ENCODE results near the gene F12. TPM values are rescaled to one million over a fixed set of nuclear protein-coding genes. Genes with fewer than 3 reads are reported as not detected.

The F12 gene
- total RNA-seq, 4 donors from 2014 or later, result 2.3 to 18.4 (median 7.1) TPM

- H3K4me1 ChIP-seq, result peaks cover 63% of the 10 kb centered on the region
- H3K27ac ChIP-seq, result no peak overlapping the region
- no peak for TF ChIP-seq EP300 (IDR thresholded peaks at IDR 0.05)
- TF ChIP-seq POLR2A (IDR thresholded peaks at IDR 0.05), result no peak
- TF ChIP-seq POLR2AphosphoS5 (IDR thresholded peaks at IDR 0.05), result no peak
- TF ChIP-seq, protein P1, sequence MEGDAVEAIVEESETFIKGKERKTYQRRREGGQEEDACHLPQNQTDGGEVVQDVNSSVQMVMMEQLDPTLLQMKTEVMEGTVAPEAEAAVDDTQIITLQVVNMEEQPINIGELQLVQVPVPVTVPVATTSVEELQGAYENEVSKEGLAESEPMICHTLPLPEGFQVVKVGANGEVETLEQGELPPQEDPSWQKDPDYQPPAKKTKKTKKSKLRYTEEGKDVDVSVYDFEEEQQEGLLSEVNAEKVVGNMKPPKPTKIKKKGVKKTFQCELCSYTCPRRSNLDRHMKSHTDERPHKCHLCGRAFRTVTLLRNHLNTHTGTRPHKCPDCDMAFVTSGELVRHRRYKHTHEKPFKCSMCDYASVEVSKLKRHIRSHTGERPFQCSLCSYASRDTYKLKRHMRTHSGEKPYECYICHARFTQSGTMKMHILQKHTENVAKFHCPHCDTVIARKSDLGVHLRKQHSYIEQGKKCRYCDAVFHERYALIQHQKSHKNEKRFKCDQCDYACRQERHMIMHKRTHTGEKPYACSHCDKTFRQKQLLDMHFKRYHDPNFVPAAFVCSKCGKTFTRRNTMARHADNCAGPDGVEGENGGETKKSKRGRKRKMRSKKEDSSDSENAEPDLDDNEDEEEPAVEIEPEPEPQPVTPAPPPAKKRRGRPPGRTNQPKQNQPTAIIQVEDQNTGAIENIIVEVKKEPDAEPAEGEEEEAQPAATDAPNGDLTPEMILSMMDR (IDR thresholded peaks at IDR 0.05), result no peak
Observed at GRCh38 chr5:177432839-177433657, 23.7 kb upstream of the F12 start.

DNA sequence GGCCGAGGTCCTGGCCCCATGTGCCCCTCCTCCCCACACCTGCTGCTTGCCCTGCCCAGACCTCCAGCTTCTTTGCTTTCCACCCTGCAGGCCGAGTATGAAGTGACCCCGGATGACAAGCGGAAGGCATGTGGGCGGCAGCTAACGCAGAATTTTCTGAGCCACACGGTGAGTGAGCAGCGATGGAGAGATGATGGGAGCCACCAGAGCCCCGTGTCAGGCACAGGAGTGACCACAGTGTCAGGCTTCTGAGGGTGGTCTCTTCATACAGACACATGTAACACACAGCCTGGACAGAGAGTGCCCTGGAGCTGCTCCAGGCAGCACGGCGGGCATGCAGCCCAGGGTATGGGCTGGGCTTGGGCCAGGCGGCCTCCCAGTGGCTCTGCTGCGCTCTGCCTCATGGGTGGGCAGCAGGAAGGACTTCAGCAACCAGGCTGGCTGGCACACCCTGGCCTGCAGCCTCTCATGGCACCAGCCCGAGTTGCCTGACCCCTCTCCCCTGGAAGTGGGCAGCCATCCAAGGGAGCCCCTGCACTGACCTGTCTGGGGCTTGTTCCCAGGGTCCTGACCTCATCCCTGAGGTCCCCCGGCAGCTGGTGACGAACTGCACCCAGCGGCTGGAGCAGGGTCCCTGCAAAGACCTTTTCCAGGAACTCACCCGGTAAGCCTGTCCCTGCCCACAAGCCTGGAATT is 22.9 kb upstream of the F12 start:
- Histone ChIP-seq H3K9me3 (no peaks in the 10 kb centered on the region), H3K27ac (no peak overlapping the region), H3K27me3 (no peaks in the 10 kb centered on the region), H3K4me3 (no peak overlapping the region), H3K36me3 (peaks cover 54% of the 10 kb centered on the region), H3K4me1 (peaks cover 71% of the 10 kb centered on the region)
- WGBS, result 65% methylated on average over 4 of the region's 18 CpGs
- TF ChIP-seq POLR2AphosphoS5 (IDR thresholded peaks at IDR 0.05), result no peak
- TF ChIP-seq POLR2A (IDR thresholded peaks at IDR 0.05), result no peak
- TF ChIP-seq, protein P1 (IDR thresholded peaks at IDR 0.05), result no peak
- TF ChIP-seq EP300 (IDR thresholded peaks at IDR 0.05), result no peak
- DNase-seq (ENCODE audit: low spot score in 2 of 2), result no peak

More at GRCh38 chr5:177432839-177433657, 23.7 kb upstream of the F12 start:
- no peak for DNase-seq (ENCODE audit: low spot score in 2 of 2)
- H3K27me3 ChIP-seq, result no peaks in the 10 kb centered on the region
- H3K4me3 ChIP-seq, result no peak overlapping the region
- 79% methylated on average over 22 of the region's 25 CpGs for WGBS
- peaks cover 62% of the 10 kb centered on the region for H3K36me3 ChIP-seq
- H3K9me3 ChIP-seq, result no peaks in the 10 kb centered on the region

DNA sequence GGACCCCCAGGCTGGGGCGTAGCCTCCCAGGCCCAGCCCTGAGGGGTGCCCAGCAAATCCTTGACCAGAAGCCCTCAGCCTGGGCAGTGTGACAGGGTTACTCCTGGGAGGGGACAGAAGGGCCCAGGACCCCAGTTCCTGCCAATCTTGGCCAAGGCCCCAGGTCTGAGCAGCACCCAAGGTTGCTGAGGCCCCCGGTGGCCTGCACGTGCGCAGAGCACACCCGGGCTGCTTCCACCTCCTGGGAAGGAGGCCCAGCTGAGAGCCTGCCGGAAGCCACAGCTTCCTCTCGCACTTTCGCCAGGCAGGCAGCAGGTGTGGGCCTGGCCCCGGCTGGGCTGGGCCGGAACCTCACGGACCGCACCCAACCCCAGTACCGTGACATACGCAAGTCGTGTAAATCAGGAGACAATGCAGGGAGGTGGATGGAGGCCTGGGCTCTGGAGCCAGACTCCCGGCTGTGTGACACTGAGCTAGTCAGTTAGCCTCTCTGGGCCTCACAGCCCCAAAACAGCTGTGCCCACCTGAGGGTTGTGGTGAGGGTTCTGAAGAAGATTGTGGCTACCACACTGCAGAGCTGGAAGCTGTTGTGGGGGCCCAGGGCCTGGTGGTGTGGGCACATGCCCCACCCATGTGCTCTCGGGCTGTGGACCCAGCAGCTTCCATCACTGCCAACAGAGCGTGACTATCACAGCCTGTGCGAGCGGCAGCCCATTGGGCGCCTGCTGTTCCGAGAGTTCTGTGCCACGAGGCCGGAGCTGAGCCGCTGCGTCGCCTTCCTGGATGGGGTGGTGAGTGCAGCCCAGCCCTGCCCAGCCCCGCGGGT is 22.2 kb upstream of the F12 start:
- DNase-seq (ENCODE audit: low spot score in 2 of 2), result peak in 1 of 2 donors; percentile 74
- peaks cover 76% of the 10 kb centered on the region for H3K4me1 ChIP-seq
- TF ChIP-seq POLR2AphosphoS5 (IDR thresholded peaks at IDR 0.05) (peak in 1 of 3 donors; percentile 26), EP300 (IDR thresholded peaks at IDR 0.05) (no peak)
- 70% methylated on average over 6 of the region's 29 CpGs for WGBS
- peak overlapping the region; percentile 15 for H3K27ac ChIP-seq
- no peak overlapping the region for H3K4me3 ChIP-seq
- H3K27me3 ChIP-seq, result no peaks in the 10 kb centered on the region
- H3K9me3 ChIP-seq, result no peaks in the 10 kb centered on the region
- H3K36me3 ChIP-seq, result peaks cover 49% of the 10 kb centered on the region

- Histone ChIP-seq H3K4me3 (no peak overlapping the region), H3K4me1 (peaks cover 76% of the 10 kb centered on the region)
- 73% methylated on average over 7 of the region's 7 CpGs for WGBS
Observed at GRCh38 chr5:177430972-177431316, 21.6 kb upstream of the F12 start.

More at GRCh38 chr5:177430972-177431316, 21.6 kb upstream of the F12 start:
- no peak for TF ChIP-seq POLR2AphosphoS5 (IDR thresholded peaks at IDR 0.05)
- TF ChIP-seq POLR2A (IDR thresholded peaks at IDR 0.05), result no peak
- TF ChIP-seq, protein P1 (IDR thresholded peaks at IDR 0.05), result no peak
- TF ChIP-seq EP300 (IDR thresholded peaks at IDR 0.05), result no peak
- Histone ChIP-seq H3K9me3 (no peaks in the 10 kb centered on the region), H3K27ac (peak overlapping the region; percentile 15), H3K36me3 (peaks cover 43% of the 10 kb centered on the region), H3K27me3 (no peaks in the 10 kb centered on the region)
- no peak for DNase-seq (ENCODE audit: low spot score in 2 of 2)
